Adrenal gland (tissue), 5 donors: Measurements from ENCODE around the gene GNB5.
A peak's percentile ranks its signal among the peaks of the same experiment; 100 is the strongest.

ENCODE experiments used
- CTCF ChIP-seq, 6 experiments: fragments of 450-650 bp in 4 of 6; fragments of 200-600 bp in 2 of 6; sonication (generic) in 1 of 6; IDR thresholded peaks; 1 replicate in 5 of 6; 2 replicates in 1 of 6; pipeline versions ENCODE4 v1.5.1 to v1.8.0; 2016 to 2021; ENCODE audit warnings: antibody characterized with exemption in 6 of 6, mild to moderate bottlenecking in 2 of 6, moderate library complexity in 1 of 6
- POLR2A ChIP-seq, 2 donors: fragments of 450-650 bp; IDR thresholded peaks; one replicate each; pipeline ENCODE4 v1.6.1; 2017; ENCODE audit warnings: antibody characterized with exemption in 2 of 2, mild to moderate bottlenecking in 2 of 2, moderate library complexity in 1 of 2
- donor health status: DM: no; HTN: no; CAD: no.

GRCh38 chr15:52139599-52140462 is 51.4 kb downstream of the GNB5 start:
- TF ChIP-seq CTCF (IDR thresholded peaks at IDR 0.05), result peak; percentile 79 to 87 (median 83)
- TF ChIP-seq POLR2A (IDR thresholded peaks at IDR 0.05), result no peak
